Measurements from ENCODE around the gene TEF.
"Not testable (repeated sequence)": the region's sequence is repeated elsewhere in the genome, so short reads cannot be mapped to it uniquely, and the experiment has no call there.

Gene TEF

GRCh38 chr22:41398921-41399320 is 17.2 kb downstream of the TEF start:
- ATAC-seq, result no peak
- TF ChIP-seq OSR1 (CRISPR knock-in tag; IDR thresholded peaks at IDR 0.05), result no peak
- TF ChIP-seq, protein P1, sequence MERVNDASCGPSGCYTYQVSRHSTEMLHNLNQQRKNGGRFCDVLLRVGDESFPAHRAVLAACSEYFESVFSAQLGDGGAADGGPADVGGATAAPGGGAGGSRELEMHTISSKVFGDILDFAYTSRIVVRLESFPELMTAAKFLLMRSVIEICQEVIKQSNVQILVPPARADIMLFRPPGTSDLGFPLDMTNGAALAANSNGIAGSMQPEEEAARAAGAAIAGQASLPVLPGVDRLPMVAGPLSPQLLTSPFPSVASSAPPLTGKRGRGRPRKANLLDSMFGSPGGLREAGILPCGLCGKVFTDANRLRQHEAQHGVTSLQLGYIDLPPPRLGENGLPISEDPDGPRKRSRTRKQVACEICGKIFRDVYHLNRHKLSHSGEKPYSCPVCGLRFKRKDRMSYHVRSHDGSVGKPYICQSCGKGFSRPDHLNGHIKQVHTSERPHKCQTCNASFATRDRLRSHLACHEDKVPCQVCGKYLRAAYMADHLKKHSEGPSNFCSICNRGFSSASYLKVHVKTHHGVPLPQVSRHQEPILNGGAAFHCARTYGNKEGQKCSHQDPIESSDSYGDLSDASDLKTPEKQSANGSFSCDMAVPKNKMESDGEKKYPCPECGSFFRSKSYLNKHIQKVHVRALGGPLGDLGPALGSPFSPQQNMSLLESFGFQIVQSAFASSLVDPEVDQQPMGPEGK (CRISPR knock-in tag; IDR thresholded peaks at IDR 0.05; ENCODE audit: borderline replicate concordance), result no peak

DNA sequence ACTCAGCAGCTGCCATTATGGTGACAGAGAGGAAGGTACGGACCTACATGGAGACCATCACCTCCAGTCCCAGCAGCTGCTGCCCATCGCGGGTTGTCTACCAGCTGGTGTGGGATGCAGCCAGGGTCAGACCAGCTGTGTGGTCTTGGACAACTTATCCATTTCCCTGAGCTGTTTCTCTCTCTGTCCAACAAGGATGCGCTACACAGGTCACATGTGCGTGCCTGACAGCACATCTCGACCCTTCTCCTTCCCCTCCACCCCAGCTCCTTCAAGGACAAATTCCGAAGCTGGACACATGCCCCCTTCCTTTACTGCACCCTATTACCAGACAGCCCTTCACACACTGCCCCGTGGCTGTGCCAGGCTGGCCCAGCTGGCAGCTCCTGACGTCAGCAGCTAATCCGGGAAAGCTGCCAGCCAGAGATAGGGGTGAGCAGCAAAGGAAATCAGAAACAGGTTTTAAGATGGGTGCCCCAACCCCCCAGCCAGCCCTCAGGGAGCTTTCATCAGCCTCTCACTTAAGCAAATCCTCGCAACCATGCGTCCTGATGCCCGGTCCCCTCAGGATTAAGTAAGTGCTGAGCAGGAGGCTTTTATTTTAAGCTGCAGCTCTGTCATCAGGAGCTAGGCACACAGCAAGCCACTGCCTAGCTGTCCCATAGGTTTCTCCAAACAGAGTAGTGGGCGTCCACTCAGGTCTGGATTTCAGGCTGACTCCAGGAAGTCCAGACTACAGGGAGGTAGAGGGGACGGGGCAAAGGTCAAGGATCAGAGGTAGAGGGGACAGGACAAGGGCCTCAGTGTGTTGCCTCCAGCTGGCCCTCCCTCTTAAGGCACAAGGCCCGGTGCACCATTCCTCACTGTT is 20.3 kb downstream of the TEF start:
- TF ChIP-seq TSHZ2 (CRISPR knock-in tag; IDR thresholded peaks at IDR 0.05) (peak; percentile 51; the same call in 1 of the 2 replicates), ZC3H10 (CRISPR knock-in tag; IDR thresholded peaks at IDR 0.05) (no peak), ISL1 (CRISPR knock-in tag; IDR thresholded peaks at IDR 0.05) (no peak), TCF4 (CRISPR knock-in tag; IDR thresholded peaks at IDR 0.05; ENCODE audit: borderline replicate concordance) (peak; percentile 53; the same call in 1 of the 2 replicates)
- ATAC-seq, result peak; percentile 75

- not testable (repeated sequence) for ATAC-seq
Measured at GRCh38 chr22:41402851-41403250, 21.1 kb downstream of the TEF start.

DNA sequence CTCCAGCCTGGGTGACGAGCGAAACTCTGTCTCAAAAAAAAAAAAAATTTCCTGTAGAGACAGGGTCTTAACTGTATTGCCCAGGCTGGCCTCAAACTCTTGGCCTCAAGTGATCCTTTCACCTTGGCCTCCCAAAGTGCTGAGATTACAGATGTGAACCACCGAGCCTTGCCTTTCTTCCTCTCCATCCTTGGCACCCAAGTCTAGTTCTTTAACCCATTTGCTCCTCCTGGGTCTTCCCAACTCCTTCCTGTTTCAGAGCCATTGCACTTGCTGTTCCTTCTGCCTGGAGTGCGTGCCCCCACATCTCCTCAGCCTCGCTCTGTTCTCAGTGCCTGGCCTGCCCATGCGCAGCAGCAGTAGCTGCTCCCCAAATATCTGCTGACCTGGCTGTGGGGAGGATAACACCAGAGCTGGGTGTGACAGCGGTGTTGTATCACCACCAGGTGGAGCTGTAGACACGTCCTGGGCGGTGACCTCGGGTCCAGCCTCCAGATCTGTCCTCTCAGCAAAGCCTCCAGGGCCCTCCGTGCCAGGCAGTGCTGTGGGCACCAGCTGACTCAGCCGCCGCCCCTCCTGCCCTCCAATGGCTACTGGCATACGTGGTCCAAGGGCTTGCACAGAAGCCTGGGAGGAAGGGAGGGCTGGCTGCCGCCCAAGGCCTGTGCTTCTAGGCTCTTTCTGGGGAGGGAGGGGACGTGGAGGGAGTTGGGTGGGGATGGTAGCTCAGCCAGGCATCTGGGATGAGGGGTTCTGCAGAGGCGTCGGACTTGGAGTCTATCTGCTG is 22.0 kb downstream of the TEF start:
- ATAC-seq, result peak; percentile 92
- TF ChIP-seq ARNTL (CRISPR knock-in tag; IDR thresholded peaks at IDR 0.05; ENCODE audit: borderline replicate concordance, low read depth) (no peak), POU6F1 (CRISPR knock-in tag; IDR thresholded peaks at IDR 0.05; ENCODE audit: borderline replicate concordance, low read depth) (no peak), BACH2 (CRISPR knock-in tag; IDR thresholded peaks at IDR 0.05; ENCODE audit: borderline replicate concordance) (no peak), RARB (CRISPR knock-in tag; IDR thresholded peaks at IDR 0.05) (no peak), ISL1 (CRISPR knock-in tag; IDR thresholded peaks at IDR 0.05) (no peak), TSHZ2 (CRISPR knock-in tag; IDR thresholded peaks at IDR 0.05) (no peak), OSR1 (CRISPR knock-in tag; IDR thresholded peaks at IDR 0.05) (no peak), ZNF8 (CRISPR knock-in tag; IDR thresholded peaks at IDR 0.05) (no peak)

DNA sequence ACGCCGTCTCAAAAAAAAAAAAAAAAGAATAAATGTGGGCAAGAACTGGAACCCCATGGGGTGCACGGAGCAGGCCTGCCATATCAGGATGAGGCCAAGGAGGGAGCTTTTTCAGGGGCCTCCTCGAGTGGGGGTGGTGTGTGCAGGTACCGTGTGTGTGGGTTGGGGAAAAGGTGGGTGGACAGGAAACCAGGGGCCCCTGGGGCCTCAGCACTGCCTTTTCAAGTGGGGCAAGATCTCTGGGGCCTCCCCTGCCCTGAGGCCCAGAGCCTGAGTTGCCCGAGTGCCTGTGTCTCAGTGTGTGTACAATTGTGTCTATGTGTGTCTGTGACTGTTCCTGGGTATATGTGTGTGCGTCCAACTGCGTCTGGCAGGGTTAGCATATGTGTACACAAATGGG is 23.8 kb downstream of the TEF start:
- no peak for ATAC-seq
- no peak for TF ChIP-seq POU6F1 (CRISPR knock-in tag; IDR thresholded peaks at IDR 0.05; ENCODE audit: borderline replicate concordance, low read depth)
- TF ChIP-seq ZNF8 (CRISPR knock-in tag; IDR thresholded peaks at IDR 0.05), result no peak
- TF ChIP-seq TSHZ2 (CRISPR knock-in tag; IDR thresholded peaks at IDR 0.05), result no peak
- no peak for TF ChIP-seq ARNTL (CRISPR knock-in tag; IDR thresholded peaks at IDR 0.05; ENCODE audit: borderline replicate concordance, low read depth)
- TF ChIP-seq SNAI2 (CRISPR knock-in tag; IDR thresholded peaks at IDR 0.05), result no peak
- TF ChIP-seq TCF4 (CRISPR knock-in tag; IDR thresholded peaks at IDR 0.05; ENCODE audit: borderline replicate concordance), result no peak
- TF ChIP-seq, protein P2, sequence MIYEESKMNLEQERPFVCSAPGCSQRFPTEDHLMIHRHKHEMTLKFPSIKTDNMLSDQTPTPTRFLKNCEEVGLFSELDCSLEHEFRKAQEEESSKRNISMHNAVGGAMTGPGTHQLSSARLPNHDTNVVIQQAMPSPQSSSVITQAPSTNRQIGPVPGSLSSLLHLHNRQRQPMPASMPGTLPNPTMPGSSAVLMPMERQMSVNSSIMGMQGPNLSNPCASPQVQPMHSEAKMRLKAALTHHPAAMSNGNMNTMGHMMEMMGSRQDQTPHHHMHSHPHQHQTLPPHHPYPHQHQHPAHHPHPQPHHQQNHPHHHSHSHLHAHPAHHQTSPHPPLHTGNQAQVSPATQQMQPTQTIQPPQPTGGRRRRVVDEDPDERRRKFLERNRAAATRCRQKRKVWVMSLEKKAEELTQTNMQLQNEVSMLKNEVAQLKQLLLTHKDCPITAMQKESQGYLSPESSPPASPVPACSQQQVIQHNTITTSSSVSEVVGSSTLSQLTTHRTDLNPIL (CRISPR knock-in tag; IDR thresholded peaks at IDR 0.05; ENCODE audit: low read depth), result no peak
- TF ChIP-seq PPARA (CRISPR knock-in tag; IDR thresholded peaks at IDR 0.05; ENCODE audit: borderline replicate concordance), result no peak

All from SK-N-SH treated with all-trans-retinoic acid at 6 μM for 48 hours (cell line).